ENCODE results near the gene GALR3. TPM values are rescaled to one million over a fixed set of nuclear protein-coding genes. Genes with fewer than 3 reads are reported as not detected.

GALR3 gene
- total RNA-seq, 1 donor from 2014 or later: not detected

Other genes with a start within 250 kb of the GALR3 start
- not detected in 2 replicates for gene LGALS2, start 243.3 kb upstream of the GALR3 start, total RNA-seq
- gene GGA1, start 214.5 kb upstream of the GALR3 start, total RNA-seq: 70.8 and 78.9 TPM in 2 replicates
- gene SH3BP1, start 183.7 kb upstream of the GALR3 start, total RNA-seq: 110 and 116 TPM in 2 replicates
- 47.0 and 50.4 TPM in 2 replicates for gene PDXP, start 164.7 kb upstream of the GALR3 start, total RNA-seq
- gene LGALS1, start 147.7 kb upstream of the GALR3 start, total RNA-seq: 245 and 254 TPM in 2 replicates
- 67.8 and 70.0 TPM in 2 replicates for gene NOL12, start 137.0 kb upstream of the GALR3 start, total RNA-seq
- gene TRIOBP, start 126.3 kb upstream of the GALR3 start, total RNA-seq: 32.7 and 32.9 TPM in 2 replicates
- 28.5 and 28.9 TPM in 2 replicates for gene GCAT, start 15.4 kb upstream of the GALR3 start, total RNA-seq
- gene ANKRD54, start 21.0 kb downstream of the GALR3 start, total RNA-seq: 29.9 and 30.1 TPM in 2 replicates
- gene EIF3L, start 26.0 kb downstream of the GALR3 start, total RNA-seq: 433 and 441 TPM in 2 replicates
- 27.3 and 31.1 TPM in 2 replicates for gene MICALL1, start 82.9 kb downstream of the GALR3 start, total RNA-seq
- gene C22orf23, start 130.2 kb downstream of the GALR3 start, total RNA-seq: 0.61 TPM in 1 of 2 replicates, not detected in the other
- 102 and 120 TPM in 2 replicates for gene POLR2F, start 130.3 kb downstream of the GALR3 start, total RNA-seq
- gene SOX10, start 161.2 kb downstream of the GALR3 start, total RNA-seq: not detected in 2 replicates
- 12.0 and 14.8 TPM in 2 replicates for gene PICK1, start 234.0 kb downstream of the GALR3 start, total RNA-seq